ENCODE results near the gene SMURF2.
"Not testable (repeated sequence)": the region's sequence is repeated elsewhere in the genome, so short reads cannot be mapped to it uniquely, and the experiment has no call there.

SMURF2 gene

GRCh38 chr17:64628641-64629040 is 33.5 kb downstream of the SMURF2 start:
- no peak for DNase-seq

DNA sequence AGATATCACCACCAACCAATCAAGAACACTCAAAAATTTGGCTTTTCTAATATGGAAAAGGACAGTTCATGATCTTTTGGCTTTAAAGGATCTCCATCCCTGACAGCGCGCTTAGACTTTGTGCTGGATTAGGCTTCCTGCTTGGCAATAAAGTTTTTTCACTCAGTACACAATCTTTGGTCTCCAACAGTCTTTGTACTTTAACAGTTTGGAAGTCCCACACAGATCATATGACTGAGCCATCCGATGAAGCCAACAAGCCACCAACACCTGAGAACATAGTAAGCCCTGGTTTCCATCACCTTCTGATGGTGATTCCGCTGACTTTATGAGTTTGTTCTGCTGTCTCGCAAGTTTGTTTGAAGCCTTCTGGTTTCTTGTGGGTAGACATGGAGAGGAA is 34.3 kb downstream of the SMURF2 start:
- DNase-seq = no peak

- no peak for DNase-seq
Measured at GRCh38 chr17:64626827-64627226, 35.3 kb downstream of the SMURF2 start.

GRCh38 chr17:64625541-64625940 is 36.6 kb downstream of the SMURF2 start:
- no peak for DNase-seq

GRCh38 chr17:64622931-64623654 is 39.0 kb downstream of the SMURF2 start:
- DNase-seq = no peak

DNA sequence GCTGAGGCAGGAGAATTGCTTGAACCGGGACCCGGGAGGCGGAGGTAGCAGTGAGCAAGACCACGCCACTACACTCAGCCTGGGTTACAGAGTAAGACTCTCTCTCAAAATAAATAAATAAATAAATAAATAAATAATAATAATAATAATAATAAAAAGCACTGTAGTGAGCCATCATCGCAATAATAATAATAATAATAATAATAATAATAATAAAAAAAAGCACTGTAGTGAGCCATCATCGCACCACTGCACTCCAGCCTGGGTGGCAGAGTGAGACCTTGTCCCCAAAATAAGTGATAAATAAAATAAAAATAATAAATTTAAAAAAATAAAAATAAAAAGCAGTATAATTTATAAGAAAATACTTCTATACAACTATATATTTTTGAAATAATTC is 40.3 kb downstream of the SMURF2 start:
- no peak for DNase-seq

- DNase-seq = no peak
Measured at GRCh38 chr17:64618848-64619247, 43.3 kb downstream of the SMURF2 start.

- DNase-seq = no peak
Measured at GRCh38 chr17:64617125-64617780, 44.9 kb downstream of the SMURF2 start.

GRCh38 chr17:64615028-64615677 is 47.0 kb downstream of the SMURF2 start:
- DNase-seq = no peak

DNA sequence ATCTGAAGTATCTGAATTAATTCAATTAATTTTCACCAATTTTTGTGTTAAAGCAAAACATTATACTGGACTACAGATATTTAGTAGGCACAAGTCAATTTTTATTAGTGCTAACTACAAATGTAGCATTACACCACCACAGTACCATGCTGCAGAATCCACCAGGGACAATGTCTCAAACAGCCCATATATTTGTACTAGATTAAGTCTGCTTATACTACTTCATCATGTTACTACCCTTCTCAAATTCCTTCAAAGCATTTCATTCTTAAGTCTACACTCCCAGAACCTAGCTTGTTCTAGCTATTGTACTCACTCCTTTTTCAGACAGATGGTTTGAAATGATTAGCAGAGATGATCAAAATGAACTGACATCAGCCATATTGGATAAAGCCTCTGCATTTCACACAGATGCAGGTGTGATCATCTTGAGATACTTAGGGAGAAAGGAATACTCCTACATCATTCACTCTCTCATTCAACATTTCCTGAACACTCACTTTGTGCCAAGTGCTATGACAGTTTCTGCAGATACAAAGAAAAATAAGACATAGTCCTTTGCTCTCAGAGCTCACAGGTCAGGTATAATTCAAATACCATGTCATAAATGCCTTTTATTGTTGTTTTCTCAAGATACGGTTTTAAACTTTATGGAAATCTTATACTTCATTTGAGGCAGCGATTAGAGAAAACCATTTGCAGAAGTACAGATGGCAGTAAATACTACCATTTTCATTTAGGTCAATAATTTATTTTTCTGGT is 47.7 kb downstream of the SMURF2 start:
- DNase-seq = no peak

DNA sequence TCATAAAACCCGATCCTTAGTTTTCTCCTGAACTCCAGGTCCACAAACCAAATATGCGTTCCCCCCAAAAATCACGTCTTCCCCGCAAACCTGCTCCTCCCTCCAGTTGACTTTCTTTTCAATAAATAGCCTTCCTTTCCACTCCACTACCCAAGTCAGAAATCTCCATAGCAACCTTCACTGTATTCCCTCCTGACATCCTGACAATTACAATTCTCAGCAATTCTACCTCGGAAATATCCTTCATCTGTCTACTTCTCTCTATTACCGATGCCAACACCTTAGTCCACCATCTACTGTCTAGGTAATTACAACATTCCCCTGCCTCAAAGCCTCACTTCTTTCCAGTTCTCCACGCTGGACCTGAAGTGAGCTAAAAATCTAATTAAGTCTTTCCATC is 50.7 kb downstream of the SMURF2 start:
- no peak for DNase-seq

DNA sequence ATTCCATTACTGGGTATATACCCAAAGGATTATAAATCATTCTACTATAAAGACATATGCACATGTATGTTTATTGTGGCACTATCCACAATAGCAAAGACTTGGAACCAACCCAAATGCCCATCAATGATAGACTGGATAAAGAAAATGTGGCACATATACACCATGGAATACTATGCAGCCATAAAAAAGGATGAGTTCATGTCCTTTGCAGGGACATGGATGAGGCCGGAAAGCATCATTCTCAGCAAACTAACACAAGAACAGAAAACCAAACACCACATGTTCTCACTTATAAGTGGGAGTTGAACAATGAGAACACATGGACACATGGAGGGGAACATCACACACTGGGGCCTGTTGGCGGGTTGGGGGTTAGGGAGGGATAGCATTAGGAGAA is 51.9 kb downstream of the SMURF2 start:
- not testable (repeated sequence) for DNase-seq

- DNase-seq = no peak
Measured at GRCh38 chr17:64608571-64608981, 53.5 kb downstream of the SMURF2 start.

DNA sequence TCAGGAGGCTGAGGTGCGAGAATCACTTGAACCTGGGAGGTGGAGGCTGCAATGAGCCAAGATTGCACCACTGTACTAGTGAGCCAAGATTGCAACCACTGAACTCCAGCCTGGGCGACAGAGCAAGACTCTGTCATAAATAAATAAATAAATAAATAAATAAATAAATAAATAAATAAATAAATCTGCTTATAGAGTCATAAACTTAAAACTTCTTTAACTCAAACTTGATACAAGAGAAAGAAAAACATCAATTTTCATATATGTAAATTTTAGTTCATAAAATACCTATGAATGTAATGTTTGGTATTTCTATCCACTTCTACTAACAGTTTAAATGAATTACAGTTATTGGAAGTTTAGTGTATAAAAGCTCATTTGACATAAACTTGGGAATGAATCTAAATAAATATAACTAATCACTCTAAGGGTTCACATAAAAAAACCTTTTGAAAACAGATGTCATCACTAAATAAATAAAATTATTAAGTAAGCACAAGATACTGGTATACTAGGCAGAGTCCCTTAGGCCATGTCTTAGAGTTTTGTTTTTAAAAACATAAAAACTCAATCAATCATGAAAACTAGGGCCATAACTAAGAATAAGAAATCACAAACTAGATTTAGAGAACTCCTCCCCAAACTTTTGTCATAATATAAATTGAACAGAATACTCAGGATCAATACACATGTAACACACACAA is 54.1 kb downstream of the SMURF2 start:
- DNase-seq = no peak

DNA sequence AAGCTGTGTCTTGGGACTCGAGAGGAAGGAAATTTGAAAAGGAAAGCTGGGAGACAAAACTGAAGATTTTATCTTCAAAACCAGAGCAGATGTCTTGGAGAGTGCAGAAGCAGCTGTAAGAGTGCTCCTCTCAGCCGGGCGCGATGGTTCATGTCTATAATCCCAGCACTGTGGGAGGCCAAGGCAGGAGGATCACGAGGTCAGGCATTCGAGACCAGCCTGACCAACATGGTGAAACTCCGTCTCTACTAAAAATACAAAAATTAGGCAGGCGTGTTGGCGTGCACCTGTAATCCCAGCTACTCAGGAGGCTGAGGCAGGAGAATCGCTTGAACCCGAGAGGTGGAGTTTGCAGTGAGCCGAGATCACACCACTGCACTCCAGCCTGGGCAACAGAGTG is 57.6 kb downstream of the SMURF2 start:
- DNase-seq = not testable (repeated sequence)

- no peak for DNase-seq
Measured at GRCh38 chr17:64603987-64604386, 58.1 kb downstream of the SMURF2 start.

- DNase-seq = no peak
Measured at GRCh38 chr17:64599827-64600226, 62.3 kb downstream of the SMURF2 start.

DNA sequence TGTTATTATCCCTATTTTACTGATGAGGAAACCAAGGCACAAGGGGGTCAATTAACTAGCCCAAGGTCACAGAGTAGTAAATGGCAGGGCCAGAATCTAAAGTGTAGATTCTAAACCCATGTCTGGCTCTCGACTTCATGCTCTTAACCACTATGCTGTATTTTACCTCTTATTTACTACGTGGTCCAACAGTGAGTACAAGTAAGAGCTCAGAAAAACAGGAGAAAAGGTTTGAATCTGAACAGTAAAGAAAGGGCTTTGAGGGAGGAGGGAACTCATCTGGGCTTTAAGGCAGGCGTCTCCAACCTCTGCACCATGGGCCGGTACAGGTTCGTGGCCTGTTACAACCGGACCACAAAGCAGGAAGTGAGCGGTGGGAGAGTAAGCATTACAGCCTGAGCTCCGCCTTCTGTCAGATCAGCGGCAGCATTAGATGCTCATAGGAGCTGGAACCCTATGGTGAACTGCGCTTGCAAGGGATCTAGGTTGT is 62.9 kb downstream of the SMURF2 start:
- DNase-seq = no peak

- no peak for DNase-seq
Measured at GRCh38 chr17:64598672-64599071, 63.4 kb downstream of the SMURF2 start.

DNA sequence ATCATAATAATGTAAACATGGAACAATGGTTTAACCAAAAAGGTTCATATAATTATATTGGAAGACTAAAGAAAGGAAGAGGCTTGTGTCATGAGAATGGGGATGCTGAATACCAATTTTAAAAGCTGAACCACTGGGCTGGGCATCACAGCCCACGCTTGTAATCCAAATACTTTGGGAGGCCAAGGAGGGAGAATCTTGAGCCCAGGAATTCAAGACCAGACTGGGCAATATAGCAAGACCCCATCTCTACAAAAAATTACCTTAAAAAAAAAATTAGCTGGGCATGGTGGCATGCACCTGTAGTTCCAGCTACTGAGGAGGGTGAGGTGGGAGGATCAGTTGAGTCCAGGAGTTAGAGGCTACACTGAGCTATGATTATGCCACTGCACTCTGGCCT is 65.1 kb downstream of the SMURF2 start:
- no peak for DNase-seq

GRCh38 chr17:64596439-64596838 is 65.7 kb downstream of the SMURF2 start:
- DNase-seq = no peak

- DNase-seq = no peak
Measured at GRCh38 chr17:64591944-64592343, 70.2 kb downstream of the SMURF2 start.

DNA sequence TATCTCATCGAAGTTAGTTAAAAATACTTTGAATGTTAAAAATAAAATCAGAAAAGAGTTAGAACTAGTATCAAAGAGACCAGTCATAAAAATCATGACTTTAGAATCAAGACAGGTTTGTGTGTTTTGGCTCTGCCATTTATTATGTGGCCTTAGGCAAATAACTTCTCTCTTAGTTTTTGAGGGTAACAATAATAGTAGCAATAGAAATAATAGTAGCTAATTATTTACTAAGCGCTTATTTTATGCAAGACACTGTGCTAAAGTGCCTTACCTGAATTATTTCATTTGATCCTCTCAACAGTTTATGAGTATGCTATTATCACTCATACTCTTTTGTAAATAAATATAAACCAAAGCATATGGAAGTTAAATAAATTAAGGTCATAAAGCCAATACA is 77.0 kb downstream of the SMURF2 start:
- DNase-seq = no peak
